OCI-LY3 (cell line): ENCODE measurements around the gene SLFNL1.

Experiments used
- H2AFZ ChIP-seq: fragments of 200-600, 300-600 bp; shearing (Covaris generic); 2 replicates; pipeline ENCODE4 v1.6.0; 2014; ENCODE audit warnings: antibody characterized with exemption, low read depth, low read length
- H3K27ac ChIP-seq: fragments of 200-600, 300-600 bp; sonication (generic); 2 replicates; pipeline ENCODE4 v1.5.1; 2014; ENCODE audit warnings: mild to moderate bottlenecking, low read length, moderate library complexity, mixed read lengths
- H3K27me3 ChIP-seq: fragments of 200-600, 300-600 bp; sonication (generic); 2 replicates; pipeline ENCODE4 v1.6.1; 2014; ENCODE audit warnings: low read depth, low read length, mixed read lengths
- H3K36me3 ChIP-seq: fragments of 200-600, 300-600 bp; sonication (generic); replicated peaks from 2 replicates; pipeline ENCODE3; 2014; ENCODE audit warnings: low read depth, low read length, mixed read lengths
- H3K4me1 ChIP-seq: fragments of 300-600, 200-600 bp; sonication (generic); 2 replicates; pipeline ENCODE4 v1.6.1; 2014; ENCODE audit warnings: low read length, mixed read lengths
- H3K4me2 ChIP-seq: fragments of 200-600, 300-600 bp; sonication (generic); 2 replicates; pipeline ENCODE4 v1.6.1; 2014; ENCODE audit warnings: low read length, mixed read lengths
- H3K4me3 ChIP-seq: fragments of 300-600, 200-600 bp; sonication (generic); 2 replicates; pipeline ENCODE4 v1.5.1; 2014; ENCODE audit warnings: antibody characterized with exemption, mild to moderate bottlenecking, low read length, moderate library complexity
- H3K79me2 ChIP-seq: fragments of 300-600, 200-600 bp; shearing (Covaris generic); 2 replicates; pipeline ENCODE4 v1.6.1; 2014; ENCODE audit warnings: mild to moderate bottlenecking, low read length, mixed read lengths
- H3K9ac ChIP-seq: fragments of 300-600, 200-600 bp; shearing (Covaris generic); 2 replicates; pipeline ENCODE4 v1.6.0; 2014; ENCODE audit warnings: mild to moderate bottlenecking, low read length, moderate library complexity
- H3K9me3 ChIP-seq: fragments of 200-600, 300-600 bp; shearing (Covaris generic); 2 replicates; pipeline ENCODE4 v1.6.1; 2014; ENCODE audit warnings: low read length, mixed read lengths; ENCODE audit not compliant: insufficient read depth
- H4K20me1 ChIP-seq: fragments of 200-600, 300-600 bp; sonication (generic); 2 replicates; pipeline ENCODE4 v1.6.1; 2016; ENCODE audit warnings: low read length, mixed read lengths; ENCODE audit not compliant: insufficient read depth
- EZH2phosphoT487 ChIP-seq: fragments of 200-600 bp; shearing (Covaris generic); IDR thresholded peaks from 2 replicates; pipeline ENCODE4 v1.6.1; 2018; ENCODE audit warnings: antibody characterized with exemption, mixed run types, low read depth
- TF ChIP-seq, protein P1 (sequence below): fragments of 200-600, 300-600 bp; sonication (generic); IDR thresholded peaks from 2 replicates; pipeline ENCODE4 v1.5.1; 2014; ENCODE audit warnings: antibody characterized with exemption, low read length, low read depth

SLFNL1 gene

GRCh38 chr1:41013024-41013423, 8.5 kb downstream of the SLFNL1 start:
- Histone ChIP-seq H3K79me2 (no peaks in the 10 kb centered on the region), H3K27me3 (no peaks in the 10 kb centered on the region), H3K9me3 (no peaks in the 10 kb centered on the region), H3K36me3 (peaks cover 36% of the 10 kb centered on the region), H3K4me2 (no peak overlapping the region), H3K4me1 (no peaks in the 10 kb centered on the region), H3K9ac (no peak overlapping the region), H3K4me3 (no peak overlapping the region), H3K27ac (no peak overlapping the region), H2AFZ (no peak overlapping the region), H4K20me1 (no peaks in the 10 kb centered on the region)
- no peak for TF ChIP-seq EZH2phosphoT487
- TF ChIP-seq, protein P1, sequence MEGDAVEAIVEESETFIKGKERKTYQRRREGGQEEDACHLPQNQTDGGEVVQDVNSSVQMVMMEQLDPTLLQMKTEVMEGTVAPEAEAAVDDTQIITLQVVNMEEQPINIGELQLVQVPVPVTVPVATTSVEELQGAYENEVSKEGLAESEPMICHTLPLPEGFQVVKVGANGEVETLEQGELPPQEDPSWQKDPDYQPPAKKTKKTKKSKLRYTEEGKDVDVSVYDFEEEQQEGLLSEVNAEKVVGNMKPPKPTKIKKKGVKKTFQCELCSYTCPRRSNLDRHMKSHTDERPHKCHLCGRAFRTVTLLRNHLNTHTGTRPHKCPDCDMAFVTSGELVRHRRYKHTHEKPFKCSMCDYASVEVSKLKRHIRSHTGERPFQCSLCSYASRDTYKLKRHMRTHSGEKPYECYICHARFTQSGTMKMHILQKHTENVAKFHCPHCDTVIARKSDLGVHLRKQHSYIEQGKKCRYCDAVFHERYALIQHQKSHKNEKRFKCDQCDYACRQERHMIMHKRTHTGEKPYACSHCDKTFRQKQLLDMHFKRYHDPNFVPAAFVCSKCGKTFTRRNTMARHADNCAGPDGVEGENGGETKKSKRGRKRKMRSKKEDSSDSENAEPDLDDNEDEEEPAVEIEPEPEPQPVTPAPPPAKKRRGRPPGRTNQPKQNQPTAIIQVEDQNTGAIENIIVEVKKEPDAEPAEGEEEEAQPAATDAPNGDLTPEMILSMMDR: no peak

DNA sequence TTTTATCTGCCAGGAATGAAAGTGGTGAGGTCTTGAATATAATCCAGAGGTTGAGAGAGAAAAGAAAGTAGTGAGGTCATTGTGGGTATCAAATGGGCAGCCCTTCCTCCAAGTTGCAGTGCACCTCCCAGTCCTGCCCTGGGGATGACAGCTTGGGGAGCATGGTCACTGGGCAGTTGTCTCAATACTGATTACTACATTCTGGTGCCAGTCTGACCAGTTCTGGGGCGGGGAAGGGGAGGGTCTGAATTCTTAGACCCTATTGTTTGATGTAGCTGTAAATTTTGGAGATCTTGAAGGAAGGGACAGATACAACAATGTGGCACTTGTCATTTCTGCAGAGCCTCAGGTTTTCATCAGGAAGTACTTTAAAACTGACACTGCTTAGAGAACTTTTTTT, 11.2 kb downstream of the SLFNL1 start:
- no peaks in the 10 kb centered on the region for H3K9me3 ChIP-seq
- no peak overlapping the region for H3K4me2 ChIP-seq
- H3K9ac ChIP-seq: no peak overlapping the region
- no peak overlapping the region for H3K27ac ChIP-seq
- no peaks in the 10 kb centered on the region for H3K4me1 ChIP-seq
- H3K4me3 ChIP-seq: no peak overlapping the region
- H4K20me1 ChIP-seq: no peaks in the 10 kb centered on the region
- H3K27me3 ChIP-seq: no peaks in the 10 kb centered on the region
- no peaks in the 10 kb centered on the region; the same call in 1 of the 2 replicates for H3K79me2 ChIP-seq
- no peak overlapping the region for H2AFZ ChIP-seq
- no peak for TF ChIP-seq EZH2phosphoT487
- TF ChIP-seq, protein P1: no peak
- peaks cover 55% of the 10 kb centered on the region for H3K36me3 ChIP-seq

DNA sequence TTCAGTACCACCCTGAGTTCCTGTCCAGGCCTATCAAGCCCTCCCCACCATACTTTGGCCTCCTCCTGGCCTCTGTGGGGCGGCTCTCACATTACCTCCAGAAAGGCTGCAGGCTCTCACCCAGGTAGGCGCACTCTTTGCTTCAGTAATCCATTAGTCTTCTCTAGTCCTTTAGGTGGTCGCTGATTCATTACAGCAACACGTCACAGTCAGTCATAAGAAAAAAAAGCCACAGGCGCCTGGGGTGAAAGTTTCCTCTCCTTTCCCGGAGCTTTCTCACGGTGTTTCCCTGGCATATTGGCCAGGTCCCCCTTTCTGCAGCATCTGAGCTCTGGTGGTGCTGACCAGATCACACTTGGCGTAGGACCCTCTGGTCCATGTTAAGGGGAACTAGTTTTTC, 12.1 kb downstream of the SLFNL1 start:
- no peak overlapping the region for H3K27ac ChIP-seq
- no peak overlapping the region for H2AFZ ChIP-seq
- no peaks in the 10 kb centered on the region for H3K9me3 ChIP-seq
- no peaks in the 10 kb centered on the region for H3K4me1 ChIP-seq
- H3K27me3 ChIP-seq: no peaks in the 10 kb centered on the region
- H3K9ac ChIP-seq: no peak overlapping the region
- TF ChIP-seq, protein P1: no peak
- no peak for TF ChIP-seq EZH2phosphoT487
- H3K36me3 ChIP-seq: peaks cover 57% of the 10 kb centered on the region
- H3K79me2 ChIP-seq: peaks cover 5% of the 10 kb centered on the region
- 0 out of 2 replicates have a peak, but pooled peaks cover under 1% of the 10 kb centered on the region for H4K20me1 ChIP-seq
- no peak overlapping the region for H3K4me2 ChIP-seq
- H3K4me3 ChIP-seq: no peak overlapping the region

DNA sequence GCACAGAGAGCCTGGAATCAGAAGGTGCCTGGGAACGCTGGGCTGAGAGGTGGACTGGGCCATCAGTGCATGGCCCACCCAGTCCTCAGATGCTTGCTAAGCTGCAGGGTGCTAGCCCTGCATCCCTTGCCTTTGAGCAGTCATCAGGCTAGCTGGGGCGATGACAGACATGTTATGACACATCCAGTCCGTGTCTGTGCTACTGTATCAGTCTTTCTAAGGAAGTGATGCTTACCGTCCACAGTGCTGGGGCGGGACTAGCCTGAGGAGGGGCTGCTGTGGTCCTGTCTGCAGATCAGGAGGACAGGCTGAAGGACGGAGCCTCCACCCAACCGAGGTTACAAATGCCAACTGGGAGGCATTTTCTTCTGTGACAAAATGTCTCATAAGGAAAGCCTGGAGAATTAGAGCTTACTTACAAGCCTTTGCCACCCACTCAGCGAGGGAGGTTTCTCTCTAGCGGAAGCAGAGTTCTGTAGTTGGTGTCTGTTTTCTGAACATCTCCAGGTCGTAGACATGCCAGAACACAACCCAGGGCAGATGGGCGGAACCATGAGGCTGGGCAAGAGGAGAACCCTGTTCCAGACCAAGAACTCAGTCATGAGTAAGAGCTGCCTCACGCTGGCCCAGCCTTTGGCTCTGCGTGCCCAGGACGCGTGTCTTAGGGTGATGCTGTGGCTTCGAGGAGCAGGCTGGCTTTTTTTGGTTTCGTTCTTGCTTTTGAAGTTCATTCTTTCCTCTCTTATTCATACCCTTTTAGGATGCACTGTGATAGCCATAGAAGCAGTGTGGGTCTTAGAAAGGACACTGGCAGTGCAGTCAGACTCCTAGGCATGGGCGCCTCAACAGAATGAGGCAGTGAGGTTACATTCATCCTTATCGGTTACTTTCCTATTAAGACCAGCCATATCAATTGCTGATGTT, 14.3 kb downstream of the SLFNL1 start:
- Histone ChIP-seq H3K27me3 (no peaks in the 10 kb centered on the region), H3K9ac (no peak overlapping the region), H3K4me1 (peaks cover 20% of the 10 kb centered on the region), H3K36me3 (peaks cover 60% of the 10 kb centered on the region), H3K9me3 (no peaks in the 10 kb centered on the region), H3K79me2 (peaks cover 12% of the 10 kb centered on the region), H3K4me3 (no peak overlapping the region), H4K20me1 (peaks cover 13% of the 10 kb centered on the region), H3K27ac (no peak overlapping the region), H2AFZ (no peak overlapping the region), H3K4me2 (no peak overlapping the region)
- no peak for TF ChIP-seq EZH2phosphoT487
